Tibial artery (tissue), 4 donors: ENCODE measurements around the gene DIDO1.

Source experiments
- DNase-seq, 2 donors: peaks; one replicate each; pipeline ENCODE4 v3.0.0-alpha.2; 2019
- H3K27ac ChIP-seq, 2 donors: fragments of 200-600 bp; sonication (generic) in 1 of 2; 1 replicate in 1 of 2; 2 replicates in 1 of 2; pipeline ENCODE4 v1.5.1; 2018 to 2019; ENCODE audit warnings: mild to moderate bottlenecking in 1 of 2
- H3K27me3 ChIP-seq, 2 donors: fragments of 200-600 bp; sonication (generic) in 1 of 2; one replicate each; pipeline versions ENCODE4 v1.5.1 to v1.6.0; 2016 to 2019
- H3K36me3 ChIP-seq, 3 donors: fragments of 200-600 bp; sonication (generic) in 2 of 3; one replicate each; pipeline ENCODE4 v1.5.1; 2016 to 2019; ENCODE audit warnings: mild to moderate bottlenecking in 2 of 3
- H3K4me1 ChIP-seq, 4 donors: fragments of 200-600 bp; sonication (generic) in 2 of 4; 1 replicate in 3 of 4; 2 replicates in 1 of 4; pipeline ENCODE4 v1.5.1; 2016 to 2019
- H3K4me3 ChIP-seq, 2 donors: fragments of 200-600 bp; sonication (generic) in 1 of 2; 1 replicate in 1 of 2; 2 replicates in 1 of 2; pipeline ENCODE4 v1.5.1; 2018 to 2019; ENCODE audit warnings: mild to moderate bottlenecking in 2 of 2
- H3K9me3 ChIP-seq, 3 donors: fragments of 200-600 bp; sonication (generic) in 1 of 3; one replicate each; pipeline ENCODE4 v1.5.1; 2016 to 2019
- CTCF ChIP-seq, 2 experiments: fragments of 200-600 bp in 1 of 2; fragments of 450-650 bp in 1 of 2; IDR thresholded peaks; one replicate each; pipeline ENCODE4 v1.5.1; 2017 to 2019; ENCODE audit warnings: antibody characterized with exemption in 2 of 2, mild to moderate bottlenecking in 1 of 2, moderate library complexity in 1 of 2
- intact Hi-C: fragments of 100-400 bp; cut with DNase I; formaldehyde crosslinking; loops from one replicate; pipeline ENCODE4 v1.15.0; 2023; ENCODE audit warnings: low total_unique reads

The DIDO1 gene

GRCh38 chr20:62844182-62844581 lies 82.1 kb downstream of the DIDO1 start:
- H3K4me3 ChIP-seq, result no peak overlapping the region
- TF ChIP-seq CTCF (IDR thresholded peaks at IDR 0.05), result no peak
- peaks cover 0 to 5% (median 4%) of the 10 kb centered on the region in 3 donors for H3K36me3 ChIP-seq
- H3K9me3 ChIP-seq, result no peaks in the 10 kb centered on the region
- no peak for DNase-seq
- intact Hi-C loops, result no loop called here
- H3K27me3 ChIP-seq, result peaks cover 0 to 6% of the 10 kb centered on the region in 2 donors
- no peaks in the 10 kb centered on the region for H3K4me1 ChIP-seq
- H3K27ac ChIP-seq, result no peak overlapping the region

- Histone ChIP-seq H3K9me3 (no peaks in the 10 kb centered on the region), H3K36me3 (peaks cover 0 to 5% (median 4%) of the 10 kb centered on the region in 3 donors), H3K27ac (no peak overlapping the region), H3K27me3 (peaks cover 0 to 6% of the 10 kb centered on the region in 2 donors), H3K4me1 (no peaks in the 10 kb centered on the region), H3K4me3 (no peak overlapping the region)
- no peak for DNase-seq
- intact Hi-C loops, result no loop called here
- no peak for TF ChIP-seq CTCF (IDR thresholded peaks at IDR 0.05)
Observed at GRCh38 chr20:62843656-62844055, 82.6 kb downstream of the DIDO1 start.

- Histone ChIP-seq H3K27me3 (peaks cover 0 to 22% of the 10 kb centered on the region in 2 donors), H3K36me3 (peaks cover 0 to 5% (median 4%) of the 10 kb centered on the region in 3 donors), H3K27ac (no peak overlapping the region), H3K4me3 (no peak overlapping the region), H3K9me3 (no peaks in the 10 kb centered on the region), H3K4me1 (no peaks in the 10 kb centered on the region)
- TF ChIP-seq CTCF (IDR thresholded peaks at IDR 0.05), result no peak
- intact Hi-C loops, result no loop called here
- no peak for DNase-seq
Observed at GRCh38 chr20:62841705-62842212, 84.5 kb downstream of the DIDO1 start.

GRCh38 chr20:62840244-62841197 lies 85.8 kb downstream of the DIDO1 start:
- intact Hi-C loops, result no loop called here
- TF ChIP-seq CTCF (IDR thresholded peaks at IDR 0.05), result no peak
- no peaks in the 10 kb centered on the region for H3K9me3 ChIP-seq
- H3K36me3 ChIP-seq, result peaks cover 0 to 2% (median 2%) of the 10 kb centered on the region in 3 donors
- no peak for DNase-seq
- H3K4me1 ChIP-seq, result peaks cover 0 to 3% (median 0%) of the 10 kb centered on the region in 4 donors
- peaks cover 0 to 35% of the 10 kb centered on the region in 2 donors for H3K27me3 ChIP-seq
- no peak overlapping the region for H3K27ac ChIP-seq
- no peak overlapping the region for H3K4me3 ChIP-seq

- Histone ChIP-seq H3K27ac (no peak overlapping the region), H3K27me3 (peaks cover 0 to 36% of the 10 kb centered on the region in 2 donors), H3K4me3 (no peak overlapping the region), H3K4me1 (peaks cover 0 to 3% (median 0%) of the 10 kb centered on the region in 4 donors), H3K36me3 (no peaks in the 10 kb centered on the region), H3K9me3 (no peaks in the 10 kb centered on the region)
- TF ChIP-seq CTCF (IDR thresholded peaks at IDR 0.05), result no peak
- no peak for DNase-seq
- intact Hi-C loops, result no loop called here
Observed at GRCh38 chr20:62839816-62840215, 86.5 kb downstream of the DIDO1 start.
